NT2/D1 (cell line): ENCODE results near the gene TNPO3.

ENCODE experiments used
- DNase-seq: peaks from one replicate; pipeline ENCODE4 v3.0.0-alpha.2; 2011; ENCODE audit warnings: low read depth, low spot score
- H3K27me3 ChIP-seq: 2 replicates; pipeline ENCODE4 v1.6.0; 2011; ENCODE audit warnings: mild to moderate bottlenecking; ENCODE audit not compliant: insufficient read length, insufficient read depth
- H3K36me3 ChIP-seq: 2 replicates; pipeline ENCODE4 v1.6.1; 2011; ENCODE audit warnings: mild to moderate bottlenecking, low read length, mixed read lengths; ENCODE audit not compliant: insufficient read depth, insufficient read length
- H3K4me1 ChIP-seq: 2 replicates; pipeline ENCODE4 v1.5.1; 2011; ENCODE audit not compliant: insufficient read depth, insufficient read length
- H3K4me3 ChIP-seq: 2 replicates; pipeline ENCODE4 v1.5.1; 2011; ENCODE audit warnings: low read depth; ENCODE audit not compliant: insufficient read length
- H3K9ac ChIP-seq: 2 replicates; pipeline ENCODE4 v1.6.0; 2011; ENCODE audit warnings: low read depth; ENCODE audit not compliant: insufficient read length
- H3K9me3 ChIP-seq: 2 replicates; pipeline ENCODE4 v1.5.1; 2011; ENCODE audit warnings: mild to moderate bottlenecking, low read length; ENCODE audit not compliant: insufficient read depth
- SUZ12 ChIP-seq: IDR thresholded peaks from 2 replicates; pipeline ENCODE4 v1.6.1; 2011; ENCODE audit not compliant: insufficient read length, insufficient read depth; ENCODE audit errors: extremely low read depth
- YY1 ChIP-seq: IDR thresholded peaks from 2 replicates; pipeline ENCODE4 v1.6.1; 2011; ENCODE audit not compliant: insufficient read length, insufficient read depth
- ZNF274 ChIP-seq: IDR thresholded peaks from 2 replicates; pipeline ENCODE4 v1.6.1; 2011; ENCODE audit warnings: mild to moderate bottlenecking, low read depth, low read length

TNPO3 gene

DNA sequence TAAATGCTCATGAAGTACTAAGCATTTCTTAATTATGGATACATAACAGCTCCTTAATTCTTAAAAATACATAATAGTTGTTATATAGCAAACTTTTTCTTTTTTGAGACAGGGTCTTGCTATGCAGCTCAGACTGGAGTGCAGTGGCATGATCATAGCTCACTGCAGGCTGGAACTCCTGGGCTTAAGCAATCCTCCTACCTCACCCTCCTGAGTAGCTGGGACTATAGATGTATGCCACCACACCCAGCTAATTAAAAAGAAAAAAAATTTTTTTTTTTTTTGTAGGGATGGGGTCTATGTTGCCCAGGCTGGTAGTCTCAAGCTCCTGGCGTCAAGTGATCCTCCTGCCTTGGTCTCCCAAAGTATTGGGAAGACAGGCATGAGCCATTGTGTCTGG lies 86.3 kb downstream of the TNPO3 start:
- no peaks in the 10 kb centered on the region for H3K9me3 ChIP-seq
- DNase-seq = no peak
- TF ChIP-seq ZNF274 (no peak), YY1 (no peak), SUZ12 (no peak)
- H3K36me3 ChIP-seq = peaks cover 65% of the 10 kb centered on the region
- H3K4me1 ChIP-seq = no peaks in the 10 kb centered on the region
- H3K4me3 ChIP-seq = no peak overlapping the region
- no peaks in the 10 kb centered on the region for H3K27me3 ChIP-seq
- no peak overlapping the region for H3K9ac ChIP-seq

DNA sequence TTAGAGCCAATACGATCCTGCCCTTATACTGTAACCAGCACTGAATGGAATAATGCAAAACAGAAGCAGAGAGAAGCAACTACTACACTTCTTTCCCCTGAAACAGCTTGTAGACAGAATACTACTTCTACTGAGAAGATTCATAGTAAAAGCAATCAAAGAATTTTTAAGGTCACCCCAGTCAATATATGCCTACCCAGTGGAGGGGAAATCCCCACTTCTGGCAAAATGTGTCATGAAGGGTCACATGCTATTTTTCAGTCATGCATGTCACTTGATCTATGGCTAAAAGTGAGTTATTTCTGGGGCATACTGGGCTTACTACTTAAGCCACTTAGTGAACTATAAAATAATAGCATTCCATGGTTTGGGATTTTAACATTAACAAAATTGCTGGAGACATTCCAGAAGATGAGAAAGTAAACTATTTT lies 91.6 kb downstream of the TNPO3 start:
- Histone ChIP-seq H3K36me3 (peaks cover 44% of the 10 kb centered on the region), H3K4me1 (no peaks in the 10 kb centered on the region), H3K4me3 (no peak overlapping the region), H3K9me3 (no peaks in the 10 kb centered on the region), H3K27me3 (no peaks in the 10 kb centered on the region), H3K9ac (no peak overlapping the region)
- DNase-seq = no peak
- TF ChIP-seq ZNF274 (no peak), SUZ12 (no peak), YY1 (no peak)

GRCh38 chr7:128962899-128963298 lies 92.0 kb downstream of the TNPO3 start:
- Histone ChIP-seq H3K4me3 (no peak overlapping the region), H3K9me3 (no peaks in the 10 kb centered on the region), H3K9ac (no peak overlapping the region), H3K36me3 (peaks cover 45% of the 10 kb centered on the region), H3K27me3 (no peaks in the 10 kb centered on the region), H3K4me1 (no peaks in the 10 kb centered on the region)
- DNase-seq = no peak
- no peak for TF ChIP-seq YY1
- no peak for TF ChIP-seq SUZ12
- TF ChIP-seq ZNF274 = no peak

DNA sequence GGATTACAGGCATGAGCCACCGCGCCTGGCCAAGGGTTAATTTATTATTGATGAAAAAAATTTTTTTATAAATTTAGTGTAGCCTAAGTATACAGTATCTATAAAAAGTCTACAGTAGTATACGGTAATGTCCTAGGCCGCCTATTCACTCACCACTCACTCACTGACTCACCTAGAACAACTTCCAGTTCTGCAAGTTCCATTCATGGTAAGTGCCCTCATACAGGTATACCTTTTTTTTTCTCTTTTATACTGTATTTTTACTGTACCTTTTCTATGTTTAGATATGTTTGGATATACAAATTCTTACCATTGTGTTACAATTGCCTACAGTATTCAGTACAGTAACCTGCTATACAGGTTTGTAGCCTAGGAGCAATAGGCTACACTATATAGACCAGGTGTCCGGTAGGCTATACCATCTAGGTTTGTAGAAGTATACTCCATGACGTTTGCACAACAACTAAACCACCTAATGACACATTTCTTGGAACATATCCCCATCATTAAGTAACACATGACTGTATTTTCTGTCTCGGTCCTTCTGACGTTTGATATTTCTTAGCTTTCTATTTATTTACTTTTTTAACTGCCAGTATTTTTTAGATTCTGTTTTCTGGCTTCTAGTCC lies 93.8 kb downstream of the TNPO3 start:
- no peak for DNase-seq
- Histone ChIP-seq H3K9me3 (no peaks in the 10 kb centered on the region), H3K27me3 (no peaks in the 10 kb centered on the region), H3K36me3 (peaks cover 46% of the 10 kb centered on the region), H3K4me1 (no peaks in the 10 kb centered on the region), H3K9ac (no peak overlapping the region), H3K4me3 (no peak overlapping the region)
- TF ChIP-seq YY1 (no peak), SUZ12 (no peak), ZNF274 (no peak)

DNA sequence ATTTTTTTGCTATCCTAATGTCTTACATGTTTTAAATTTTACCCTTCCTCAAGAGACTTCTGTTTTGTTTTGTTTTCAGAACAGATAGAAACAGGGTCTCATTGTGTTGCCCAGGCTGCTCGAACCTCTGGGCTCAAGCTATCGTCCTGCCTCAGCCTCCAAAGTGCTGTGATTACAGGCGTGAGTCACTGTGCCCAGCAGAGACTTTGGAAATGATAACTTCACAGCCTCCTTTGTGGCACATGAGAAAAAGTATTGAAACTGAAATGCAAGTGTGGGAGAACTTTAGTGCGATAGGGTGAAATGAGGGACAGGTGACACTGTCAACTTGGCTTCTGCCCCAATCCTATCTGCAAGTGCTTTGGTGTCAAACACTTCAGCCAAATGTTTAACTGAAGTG lies 95.6 kb downstream of the TNPO3 start:
- Histone ChIP-seq H3K9ac (no peak overlapping the region), H3K4me3 (no peak overlapping the region), H3K36me3 (peaks cover 55% of the 10 kb centered on the region), H3K9me3 (no peaks in the 10 kb centered on the region), H3K27me3 (no peaks in the 10 kb centered on the region), H3K4me1 (peaks cover 2% of the 10 kb centered on the region)
- no peak for DNase-seq
- no peak for TF ChIP-seq ZNF274
- TF ChIP-seq SUZ12 = no peak
- TF ChIP-seq YY1 = no peak

DNA sequence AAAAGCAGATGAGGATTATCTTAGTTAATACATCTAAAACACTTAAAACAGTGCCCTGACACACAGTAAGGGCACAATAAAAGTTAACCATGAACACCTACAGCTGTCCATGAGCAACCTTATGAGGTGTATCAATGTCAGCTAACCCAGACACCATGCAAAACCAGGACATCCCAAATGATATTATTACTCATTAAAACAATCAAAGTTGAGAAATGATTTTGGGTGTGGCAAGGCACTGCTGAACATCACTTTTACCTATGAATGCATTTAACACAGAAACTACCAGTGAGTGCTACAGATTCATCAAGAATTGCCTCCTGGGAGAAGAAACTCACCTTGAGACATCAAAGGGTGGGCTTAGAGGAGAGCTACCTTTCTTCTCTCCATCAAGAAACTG lies 98.9 kb downstream of the TNPO3 start:
- no peak for DNase-seq
- H3K4me1 ChIP-seq = peaks cover 2% of the 10 kb centered on the region
- H3K4me3 ChIP-seq = no peak overlapping the region
- peaks cover 70% of the 10 kb centered on the region for H3K36me3 ChIP-seq
- H3K27me3 ChIP-seq = no peaks in the 10 kb centered on the region
- TF ChIP-seq YY1 (no peak), SUZ12 (no peak), ZNF274 (no peak)
- H3K9me3 ChIP-seq = no peaks in the 10 kb centered on the region
- no peak overlapping the region for H3K9ac ChIP-seq

DNA sequence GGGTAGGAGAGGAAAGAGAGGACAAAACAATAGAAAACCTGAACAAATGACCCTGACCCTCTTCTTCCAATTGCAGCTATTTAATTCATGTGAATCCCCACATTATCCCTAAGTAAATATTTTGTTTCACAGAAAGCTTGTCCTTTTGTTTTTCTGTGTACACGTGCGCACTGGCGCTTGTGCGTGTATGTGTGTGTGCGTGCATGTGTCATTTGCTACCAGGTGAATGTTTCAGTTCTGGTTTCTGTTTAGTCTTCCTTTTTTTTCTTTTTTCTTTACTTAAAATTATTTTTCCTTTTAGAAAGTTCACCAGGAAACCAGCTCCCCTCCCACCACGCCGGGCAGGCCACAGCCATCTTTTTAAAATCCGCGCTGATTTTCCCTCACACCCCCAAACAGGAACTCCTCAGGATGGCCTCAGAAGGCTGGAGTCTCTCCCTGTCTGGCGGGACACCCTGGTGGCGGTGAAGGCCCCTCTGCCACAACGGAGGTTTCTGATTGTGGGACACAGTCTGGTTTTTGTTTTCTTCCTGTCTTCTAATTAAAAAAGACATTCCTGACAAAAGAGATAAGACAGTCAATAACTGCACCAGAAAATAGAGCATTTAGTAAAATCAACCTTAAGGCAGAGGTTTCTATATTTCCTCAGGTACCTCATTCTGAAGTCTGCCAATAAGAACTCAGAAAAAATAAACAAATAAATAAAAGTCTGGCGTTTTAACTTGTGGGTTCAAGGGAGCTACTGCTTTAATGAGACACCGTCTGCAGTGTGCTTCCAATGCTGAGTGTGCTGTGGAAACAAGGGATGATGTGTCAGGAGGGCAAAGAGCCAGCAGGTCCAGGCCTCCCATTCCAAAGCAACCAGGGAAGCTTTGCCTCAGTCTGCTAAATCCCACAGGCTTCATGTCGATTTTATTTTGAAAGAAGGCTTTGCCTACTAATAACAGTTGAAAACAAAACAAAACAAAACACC lies 99.8 kb downstream of the TNPO3 start:
- Histone ChIP-seq H3K4me1 (peaks cover 2% of the 10 kb centered on the region), H3K27me3 (no peaks in the 10 kb centered on the region), H3K9ac (no peak overlapping the region), H3K36me3 (peaks cover 68% of the 10 kb centered on the region), H3K4me3 (no peak overlapping the region), H3K9me3 (no peaks in the 10 kb centered on the region)
- TF ChIP-seq YY1 = no peak
- TF ChIP-seq ZNF274 = no peak
- DNase-seq = no peak
